Testis (tissue), 3 donors: ENCODE measurements around the gene PRR15. TPM values are rescaled to one million over a fixed set of nuclear protein-coding genes. Genes with fewer than 3 reads are reported as not detected.

Experiments used
- DNase-seq: peaks from one replicate; pipeline ENCODE4 v3.0.0-alpha.2; 2019
- H3K27ac ChIP-seq, 2 donors: fragments of 200-600 bp; sonication (generic); one replicate each; pipeline ENCODE4 v1.5.1; 2019
- H3K27me3 ChIP-seq: fragments of 200-600 bp; sonication (generic); one replicate; pipeline ENCODE4 v1.5.1; 2019
- H3K36me3 ChIP-seq: fragments of 200-600 bp; sonication (generic); one replicate; pipeline ENCODE4 v1.5.1; 2017; ENCODE audit warnings: low read depth; ENCODE audit errors: missing control alignments
- H3K4me1 ChIP-seq: fragments of 200-600 bp; sonication (generic); one replicate; pipeline ENCODE4 v1.5.1; 2019
- H3K4me3 ChIP-seq, 2 donors: fragments of 200-600 bp; sonication (generic); one replicate each; pipeline ENCODE4 v1.5.1; 2017 to 2019
- H3K9me3 ChIP-seq: fragments of 200-600 bp; sonication (generic); one replicate; pipeline ENCODE4 v1.5.1; 2017
- CTCF ChIP-seq, 3 experiments: fragments of 450-650 bp in 2 of 3; fragments of 200-600 bp in 1 of 3; sonication (generic) in 1 of 3; IDR thresholded peaks; one replicate each; pipeline ENCODE4 v1.5.1; 2016 to 2019; ENCODE audit warnings: antibody characterized with exemption in 3 of 3, mild to moderate bottlenecking in 2 of 3, moderate library complexity in 1 of 3
- POLR2A ChIP-seq: fragments of 450-650 bp; IDR thresholded peaks from one replicate; pipeline ENCODE4 v1.6.1; 2017; ENCODE audit warnings: antibody characterized with exemption, mild to moderate bottlenecking, moderate library complexity
- WGBS, 2 donors: methylation state at CpG; one replicate each; pipeline ENCODE4 v1.1.5; 2018; 5-methylcytosine and 5-hydroxymethylcytosine counted together
- intact Hi-C: fragments of 100-400 bp; cut with DNase I; formaldehyde crosslinking; loops from one replicate; pipeline ENCODE4 v1.15.1; 2023; ENCODE audit warnings: low total_unique reads
- polyA plus RNA-seq: library from polyadenylated mRNA; stranded (reverse); fragments of 350-450 nt; fragmentation: Illumina TruSeq; extraction: RNeasy Lipid Tissue Mini Kit (QIAGEN cat#74804); gene quantifications from one replicate; pipeline ENCODE4 v1.2.3, GENCODE V29; 2014; ENCODE audit warnings: low read depth, low replicate concordance; ENCODE audit not compliant: insufficient read depth
- total RNA-seq, 2 donors: library from RNA; depleted of rRNA; stranded (reverse); fragments of >200 nt; gene quantifications; one replicate each; pipeline ENCODE4 v1.2.3, GENCODE V29; 2016

Gene PRR15
- total and polyA plus RNA-seq, 3 donors from 2014 or later = 0.71 to 2.2 TPM; not detected in 1

DNA sequence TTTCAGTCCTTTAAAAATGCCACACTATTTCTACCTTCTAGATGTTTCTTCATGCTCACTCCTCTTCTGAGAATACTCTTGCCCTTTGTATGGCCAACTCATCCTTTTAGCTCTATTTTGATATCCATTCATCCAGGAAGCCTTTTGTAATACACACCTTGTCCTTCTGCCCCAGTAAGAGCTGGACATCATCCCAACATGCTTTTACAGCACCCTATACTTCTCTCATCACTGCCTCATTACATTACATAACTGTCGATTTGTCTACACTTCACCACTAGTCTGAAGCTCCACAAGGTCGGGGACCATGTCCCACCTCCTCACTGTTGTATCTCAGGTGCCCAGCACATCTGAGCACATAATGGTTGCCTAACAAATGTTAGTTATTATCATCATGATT, 29.2 kb downstream of the PRR15 start:
- DNase-seq = no peak
- peaks cover 7% of the 10 kb centered on the region for H3K4me1 ChIP-seq
- H3K36me3 ChIP-seq = no peaks in the 10 kb centered on the region
- no peak overlapping the region for H3K27ac ChIP-seq
- no peak overlapping the region for H3K4me3 ChIP-seq
- H3K9me3 ChIP-seq = no peaks in the 10 kb centered on the region
- no peak for TF ChIP-seq POLR2A
- no peak for TF ChIP-seq CTCF (IDR thresholded peaks at IDR 0.05)
- no peaks in the 10 kb centered on the region for H3K27me3 ChIP-seq
- intact Hi-C loops = no loop called here
- WGBS, 2 donors = 85 to 93% methylated on average over 2 of the region's 2 CpGs

- TF ChIP-seq CTCF (IDR thresholded peaks at IDR 0.05) (no peak), POLR2A (no peak)
These were observed 29.8 kb downstream of the PRR15 start for GRCh38 chr7:29593459-29593858.

DNA sequence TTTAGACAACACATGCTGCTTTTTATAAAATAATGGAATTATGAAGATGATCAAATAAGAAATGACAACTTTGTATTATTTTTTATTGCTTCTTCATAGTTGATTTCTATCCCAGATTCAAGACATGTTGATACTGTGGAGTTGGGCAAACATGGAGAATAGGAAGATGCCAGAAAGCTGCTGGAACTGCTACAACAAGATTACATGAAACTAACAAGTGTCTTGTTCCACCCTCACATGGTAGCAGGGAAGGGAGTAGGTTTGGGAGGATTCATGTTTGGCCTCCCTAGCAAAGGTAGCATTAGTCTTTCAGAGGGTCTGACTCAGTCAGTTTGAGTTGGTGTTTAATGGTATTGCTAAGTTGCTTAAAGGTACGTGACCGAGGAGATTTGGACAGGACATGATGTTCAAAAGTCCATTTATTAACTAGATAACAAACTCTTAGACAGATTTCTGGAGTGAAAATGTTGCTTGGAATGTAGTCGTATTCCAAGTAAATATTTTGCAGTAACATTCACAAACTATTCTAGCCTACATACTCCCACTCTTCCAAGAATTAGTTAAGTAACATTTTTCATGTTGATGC, 33.1 kb downstream of the PRR15 start:
- TF ChIP-seq POLR2A = no peak
- H3K27ac ChIP-seq = peak overlapping the region in 1 of 2 donors; percentile 0
- DNase-seq = no peak

More at GRCh38 chr7:29593459-29593858, 29.8 kb downstream of the PRR15 start:
- Histone ChIP-seq H3K27me3 (no peaks in the 10 kb centered on the region), H3K4me3 (no peak overlapping the region), H3K4me1 (peaks cover 7% of the 10 kb centered on the region), H3K9me3 (no peaks in the 10 kb centered on the region), H3K27ac (no peak overlapping the region), H3K36me3 (no peaks in the 10 kb centered on the region)
- no peak for DNase-seq
- intact Hi-C loops = no loop called here

DNA sequence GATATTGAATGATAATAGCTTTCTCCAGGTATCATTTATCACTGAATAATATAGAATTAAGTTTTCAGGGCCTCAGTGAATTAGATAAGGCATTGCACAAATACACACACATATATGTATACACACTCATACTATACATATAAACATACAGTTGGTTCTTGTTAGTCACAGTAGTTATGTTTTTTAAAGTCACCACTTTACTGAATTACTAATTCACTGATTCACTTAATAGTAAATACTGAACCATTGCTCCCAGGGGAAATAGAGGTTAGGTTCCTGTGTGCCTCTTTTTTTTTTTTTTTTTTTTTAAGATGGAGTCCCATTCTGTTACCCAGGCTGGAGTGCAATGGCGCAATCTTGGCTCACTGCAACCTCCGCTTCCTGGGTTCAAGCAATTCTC, 33.6 kb downstream of the PRR15 start:
- no peaks in the 10 kb centered on the region for H3K36me3 ChIP-seq
- intact Hi-C loops = no loop called here
- no peaks in the 10 kb centered on the region for H3K9me3 ChIP-seq
- 94 to 100% methylated on average over 2 of the region's 2 CpGs for WGBS, 2 donors
- DNase-seq = no peak
- peak overlapping the region in 1 of 2 donors; percentile 0 for H3K27ac ChIP-seq
- peaks cover 7% of the 10 kb centered on the region for H3K4me1 ChIP-seq
- TF ChIP-seq POLR2A (no peak), CTCF (IDR thresholded peaks at IDR 0.05) (no peak)
- H3K4me3 ChIP-seq = no peak overlapping the region
- no peaks in the 10 kb centered on the region for H3K27me3 ChIP-seq

More for the DNA sequence above, 33.1 kb downstream of the PRR15 start:
- intact Hi-C loops = no loop called here
- no peaks in the 10 kb centered on the region for H3K9me3 ChIP-seq
- peaks cover 7% of the 10 kb centered on the region for H3K4me1 ChIP-seq
- H3K36me3 ChIP-seq = no peaks in the 10 kb centered on the region
- H3K27me3 ChIP-seq = no peaks in the 10 kb centered on the region
- WGBS, 2 donors = 35 to 36% methylated on average over 3 of the region's 3 CpGs
- no peak overlapping the region for H3K4me3 ChIP-seq

DNA sequence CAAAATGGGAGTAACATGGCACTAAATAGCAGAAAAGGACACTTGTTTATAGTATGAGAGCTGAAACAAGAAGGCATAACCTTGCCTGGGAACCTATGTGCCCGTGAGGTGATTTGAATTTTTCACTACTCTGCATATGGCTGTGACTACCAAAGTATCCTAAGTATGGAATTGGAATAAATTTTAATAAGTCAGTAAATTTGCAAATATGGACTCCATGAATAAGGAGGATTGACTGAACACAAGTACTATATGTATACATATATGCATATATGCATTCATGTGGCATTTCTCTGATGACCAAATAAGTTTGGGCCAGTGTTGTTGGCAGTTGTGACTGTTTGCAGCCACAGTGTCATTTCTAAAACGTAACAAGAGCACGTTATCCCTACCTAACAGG, 34.5 kb downstream of the PRR15 start:
- Histone ChIP-seq H3K4me1 (peaks cover 7% of the 10 kb centered on the region), H3K27me3 (no peaks in the 10 kb centered on the region), H3K27ac (no peak overlapping the region), H3K4me3 (no peak overlapping the region), H3K36me3 (no peaks in the 10 kb centered on the region), H3K9me3 (no peaks in the 10 kb centered on the region)
- intact Hi-C loops = no loop called here
- DNase-seq = no peak
- no peak for TF ChIP-seq CTCF (IDR thresholded peaks at IDR 0.05)
- TF ChIP-seq POLR2A = no peak
- 92 to 96% methylated on average over 3 of the region's 3 CpGs for WGBS, 2 donors
